ENCODE measurements around the gene ATP9B. TPM values are rescaled to one million over a fixed set of nuclear protein-coding genes. Genes with fewer than 3 reads are reported as not detected.

Gene ATP9B
- polyA plus RNA-seq, 1 of the 3 experiments (the other 2 are of a cell fraction), result 11.2 TPM

GRCh38 chr18:79337620-79338019 lies 268.4 kb downstream of the ATP9B start:
- Histone ChIP-seq H3K27me3 (ENCODE audit: insufficient read depth) (no peaks in the 10 kb centered on the region), H3K9ac (no peak overlapping the region), H3K36me3 (replicated peaks in 1 of 2; ENCODE audit: control insufficient read depth in 1 of 2, insufficient read depth in 2 of 2, low read length in 1 of 2) (peaks cover 1 to 7% of the 10 kb centered on the region in 2 experiments), H2AFZ (ENCODE audit: low read depth) (no peak overlapping the region), H3K4me2 (no peak overlapping the region), H3K9me2 (no peaks in the 10 kb centered on the region), H4K20me1 (ENCODE audit: insufficient read depth) (no peaks in the 10 kb centered on the region), H3K4me3 (ENCODE audit: low read depth in 2 of 2, low read length in 1 of 2) (no peak overlapping the region), H3K9me3 (no peaks in the 10 kb centered on the region), H3K4me1 (ENCODE audit: control insufficient read depth in 1 of 2, insufficient read depth in 2 of 2, low read depth in 1 of 2, low read length in 1 of 2) (no peaks in the 10 kb centered on the region), H3K79me2 (ENCODE audit: insufficient read depth) (no peaks in the 10 kb centered on the region), H3F3A (replicated peaks; ENCODE audit: insufficient read depth) (no peaks in the 10 kb centered on the region), H3K27ac (ENCODE audit: low read depth in 2 of 2, low read length in 1 of 2) (no peak overlapping the region)
- DNase-seq, result no peak
- 87% methylated on average over 7 of the region's 12 CpGs for WGBS (ENCODE audit: low lambda C conversion rate)
- ChIA-PET CTCF (no interaction called here), POLR2A (no interaction called here)
- TF ChIP-seq NRF1 (IDR thresholded peaks at IDR 0.05; ENCODE audit: low read depth, low read length) (no peak), CTCF (IDR thresholded peaks at IDR 0.05) (no peak), IRF3 (IDR thresholded peaks at IDR 0.05; ENCODE audit: low read depth, low read length) (no peak), NFIC (IDR thresholded peaks at IDR 0.05; ENCODE audit: borderline replicate concordance) (no peak), MAX (IDR thresholded peaks at IDR 0.05; ENCODE audit: low read depth) (no peak), CHD2 (IDR thresholded peaks at IDR 0.05; ENCODE audit: low read length, partially characterized antibody) (no peak), ELF1 (IDR thresholded peaks at IDR 0.05) (no peak), USF1 (IDR thresholded peaks at IDR 0.05; ENCODE audit: borderline replicate concordance, low read depth) (no peak), EZH2phosphoT487 (IDR thresholded peaks at IDR 0.05; ENCODE audit: borderline replicate concordance, low read depth) (no peak), RFX5 (IDR thresholded peaks at IDR 0.05; ENCODE audit: low read length) (no peak), MXI1 (IDR thresholded peaks at IDR 0.05; ENCODE audit: low read depth, low read length) (no peak), FOSL2 (IDR thresholded peaks at IDR 0.05; ENCODE audit: borderline replicate concordance, low read depth) (no peak), ZBTB33 (IDR thresholded peaks at IDR 0.05; ENCODE audit: borderline replicate concordance, low read depth) (no peak), SIN3A (IDR thresholded peaks at IDR 0.05; ENCODE audit: borderline replicate concordance, low read depth, low read length) (no peak), POLR2AphosphoS5 (IDR thresholded peaks at IDR 0.05; ENCODE audit: low read depth, low read length) (no peak), USF2 (IDR thresholded peaks at IDR 0.05; ENCODE audit: borderline replicate concordance, low read depth, low read length) (no peak), FOXJ3 (CRISPR knock-in tag; IDR thresholded peaks at IDR 0.05) (no peak)
